Amniotic epithelial cell (primary cell): ENCODE measurements around the gene PRKCZ.

Experiments
- DNase-seq: peaks from one replicate; pipeline ENCODE4 v3.0.0-alpha.2; 2010; ENCODE audit warnings: low read depth

PRKCZ gene

GRCh38 chr1:2067393-2067792, 17.2 kb downstream of the PRKCZ start:
- no peak for DNase-seq

GRCh38 chr1:2067981-2068380, 17.8 kb downstream of the PRKCZ start:
- DNase-seq, result no peak

GRCh38 chr1:2068951-2069350, 18.7 kb downstream of the PRKCZ start:
- DNase-seq, result no peak

GRCh38 chr1:2070016-2070415, 19.8 kb downstream of the PRKCZ start:
- no peak for DNase-seq

- no peak for DNase-seq
These were observed 20.8 kb downstream of the PRKCZ start for GRCh38 chr1:2070800-2071530.

GRCh38 chr1:2072109-2072806, 22.0 kb downstream of the PRKCZ start:
- no peak for DNase-seq

GRCh38 chr1:2072891-2073290, 22.7 kb downstream of the PRKCZ start:
- no peak for DNase-seq

- DNase-seq, result no peak
These were observed 23.4 kb downstream of the PRKCZ start for GRCh38 chr1:2073382-2074230.

GRCh38 chr1:2074396-2074795, 24.2 kb downstream of the PRKCZ start:
- no peak for DNase-seq

GRCh38 chr1:2074944-2075740, 24.9 kb downstream of the PRKCZ start:
- no peak for DNase-seq

GRCh38 chr1:2076826-2077225, 26.6 kb downstream of the PRKCZ start:
- no peak for DNase-seq

- DNase-seq, result no peak
These were observed 28.0 kb downstream of the PRKCZ start for GRCh38 chr1:2078170-2078569.

GRCh38 chr1:2079396-2080085, 29.3 kb downstream of the PRKCZ start:
- DNase-seq, result no peak

GRCh38 chr1:2080140-2080539, 29.9 kb downstream of the PRKCZ start:
- no peak for DNase-seq

GRCh38 chr1:2080884-2081283, 30.7 kb downstream of the PRKCZ start:
- DNase-seq, result no peak

- DNase-seq, result no peak
These were observed 31.2 kb downstream of the PRKCZ start for GRCh38 chr1:2081326-2081885.

GRCh38 chr1:2082064-2082463, 31.9 kb downstream of the PRKCZ start:
- no peak for DNase-seq

- DNase-seq, result no peak
These were observed 33.5 kb downstream of the PRKCZ start for GRCh38 chr1:2083666-2084065.

- DNase-seq, result no peak
These were observed 34.1 kb downstream of the PRKCZ start for GRCh38 chr1:2084306-2084705.

- DNase-seq, result no peak
These were observed 34.9 kb downstream of the PRKCZ start for GRCh38 chr1:2085080-2085479.

GRCh38 chr1:2086446-2087078, 36.4 kb downstream of the PRKCZ start:
- DNase-seq, result no peak
